GM23338 (cell line): ENCODE measurements around the gene PDE2A. TPM values are rescaled to one million over a fixed set of nuclear protein-coding genes. Genes with fewer than 3 reads are reported as not detected.
A peak's percentile ranks its signal among the peaks of the same experiment; 100 is the strongest.

Experiments used
- ATAC-seq: fragments of 200-7000 bp; cut with Tn5 transposase; 3 replicates; pipeline ENCODE4 v1.9.1; 2020
- DNase-seq: peaks from one replicate; pipeline ENCODE4 v3.0.0-alpha.2; 2015; ENCODE audit warnings: low spot score
- H2AFZ ChIP-seq: fragments of 200-600 bp; sonication (generic); 2 replicates; pipeline ENCODE4 v1.8.0; 2016; ENCODE audit warnings: antibody characterized with exemption, mild to moderate bottlenecking, moderate library complexity
- H3F3A ChIP-seq: fragments of 200-600 bp; sonication (generic); replicated peaks from 2 replicates; pipeline ENCODE4 v1.8.0; 2017; ENCODE audit warnings: antibody characterized with exemption, mixed run types, low read depth
- H3K27ac ChIP-seq: fragments of 200-600 bp; sonication (generic); 2 replicates; pipeline ENCODE4 v1.6.1; 2016; ENCODE audit warnings: low read depth
- H3K27me3 ChIP-seq: fragments of 200-600 bp; sonication (generic); 2 replicates; pipeline ENCODE4 v1.8.0; 2016; ENCODE audit warnings: mild to moderate bottlenecking, mixed run types, moderate library complexity; ENCODE audit not compliant: insufficient read depth
- H3K36me3 ChIP-seq: fragments of 200-600 bp; sonication (generic); 2 replicates; pipeline ENCODE4 v1.8.0; 2016; ENCODE audit warnings: mild to moderate bottlenecking; ENCODE audit not compliant: insufficient read depth
- H3K4me1 ChIP-seq: fragments of 200-600 bp; sonication (generic); 2 replicates; pipeline ENCODE4 v1.8.0; 2016; ENCODE audit warnings: mild to moderate bottlenecking, moderate library complexity; ENCODE audit not compliant: insufficient read depth
- H3K4me2 ChIP-seq: fragments of 200-600 bp; sonication (generic); 2 replicates; pipeline ENCODE4 v1.7.1; 2017; ENCODE audit warnings: mixed run types
- H3K4me3 ChIP-seq: fragments of 200-600 bp; sonication (generic); 2 replicates; pipeline ENCODE4 v1.6.1; 2016; ENCODE audit warnings: mixed run types
- H3K79me2 ChIP-seq: fragments of 200-600 bp; sonication (generic); replicated peaks from 2 replicates; pipeline ENCODE4 v1.8.0; 2017; ENCODE audit warnings: mild to moderate bottlenecking; ENCODE audit not compliant: insufficient read depth
- H3K9me2 ChIP-seq: fragments of 200-600 bp; sonication (generic); 2 replicates; pipeline ENCODE4 v1.8.0; 2017; ENCODE audit not compliant: insufficient read depth
- H4K20me1 ChIP-seq: fragments of 200-600 bp; sonication (generic); replicated peaks from 2 replicates; pipeline ENCODE4 v1.8.0; 2017; ENCODE audit warnings: mild to moderate bottlenecking; ENCODE audit not compliant: insufficient read depth
- H3K27ac Mint-ChIP-seq: 2 replicates; pipeline ENCODE4 v1.8.0; 2020; ENCODE audit warnings: inconsistent platforms, mild to moderate bottlenecking, moderate library complexity, mixed read lengths
- H3K27me3 Mint-ChIP-seq: 3 replicates; pipeline ENCODE4 v1.8.0; 2022; ENCODE audit warnings: low read depth, mild to moderate bottlenecking, moderate library complexity, mixed read lengths, inconsistent platforms; ENCODE audit not compliant: insufficient read depth, poor library complexity
- H3K36me3 Mint-ChIP-seq: 3 replicates; pipeline ENCODE4 v1.8.0; 2021; ENCODE audit warnings: low read depth, mild to moderate bottlenecking, inconsistent platforms, moderate library complexity, mixed read lengths
- H3K4me1 Mint-ChIP-seq: 3 replicates; pipeline ENCODE4 v1.8.0; 2020; ENCODE audit warnings: mild to moderate bottlenecking, inconsistent platforms, mixed read lengths
- H3K4me3 Mint-ChIP-seq: 3 replicates; pipeline ENCODE4 v1.8.0; 2021; ENCODE audit warnings: moderate library complexity, mild to moderate bottlenecking, inconsistent platforms, mixed read lengths
- H3K9me3 Mint-ChIP-seq: 3 replicates; pipeline ENCODE4 v1.8.0; 2020; ENCODE audit warnings: moderate library complexity, mild to moderate bottlenecking, inconsistent platforms, mixed read lengths
- CREB1 ChIP-seq: fragments of 250-450 bp; sonication (Bioruptor Pico); IDR thresholded peaks from 2 replicates; pipeline ENCODE4 v1.5.0; 2020; ENCODE audit warnings: low read depth, mild to moderate bottlenecking, moderate library complexity
- EZH2 ChIP-seq: fragments of 200-600 bp; sonication (generic); IDR thresholded peaks from one replicate; pipeline ENCODE4 v1.8.0; 2017; ENCODE audit warnings: antibody characterized with exemption, mild to moderate bottlenecking, low read depth; ENCODE audit not compliant: unreplicated experiment
- EZH2phosphoT487 ChIP-seq: fragments of 200-600 bp; sonication (generic); IDR thresholded peaks from one replicate; pipeline ENCODE4 v1.8.1; 2018; ENCODE audit warnings: antibody characterized with exemption; ENCODE audit not compliant: unreplicated experiment
- JUNB ChIP-seq: IDR thresholded peaks from one replicate; pipeline ENCODE4 v1.6.1; 2016; ENCODE audit warnings: antibody characterized with exemption; ENCODE audit not compliant: unreplicated experiment
- NANOG ChIP-seq: IDR thresholded peaks from 2 replicates; pipeline ENCODE4 v1.6.1; 2016; ENCODE audit warnings: antibody characterized with exemption, borderline replicate concordance
- POLR2AphosphoS5 ChIP-seq: IDR thresholded peaks from 2 replicates; pipeline ENCODE4 v1.6.1; 2016; ENCODE audit warnings: antibody characterized with exemption, low read depth
- STAT1 ChIP-seq: IDR thresholded peaks from one replicate; pipeline ENCODE4 v1.6.1; 2016; ENCODE audit warnings: antibody characterized with exemption; ENCODE audit not compliant: unreplicated experiment
- ZNF114 ChIP-seq: fragments of 250-450 bp; sonication (Bioruptor Pico); IDR thresholded peaks from 2 replicates; pipeline ENCODE4 v1.5.0; 2020; ENCODE audit warnings: mild to moderate bottlenecking, moderate library complexity
- ZNF331 ChIP-seq: fragments of 250-450 bp; sonication (Bioruptor Pico); IDR thresholded peaks from 2 replicates; pipeline ENCODE4 v1.5.0; 2020; ENCODE audit warnings: low read depth, mild to moderate bottlenecking, moderate library complexity
- polyA plus RNA-seq: library from polyadenylated mRNA; unstranded; fragments of >200 nt; fragmentation: Nextera tagmentation; extraction: Ambion mirVana; gene quantifications from 2 replicates; pipeline ENCODE4 v1.2.1, GENCODE V29; 2016
- total RNA-seq: library from RNA; depleted of rRNA; stranded (reverse); fragments of >200 nt; shearing (Covaris generic); gene quantifications from 2 replicates; pipeline ENCODE4 v1.2.3, GENCODE V29; 2014
- TF ChIP-seq, protein P1 (sequence below), 2 experiments: fragments of 200-600 bp in 1 of 2; sonication (generic) in 1 of 2; conservative IDR thresholded peaks; 2 replicates each; pipeline versions ENCODE4 v1.5.1 to v1.6.1; 2016 to 2017; ENCODE audit warnings: antibody characterized with exemption in 2 of 2, low read depth in 2 of 2, mild to moderate bottlenecking in 2 of 2, moderate library complexity in 1 of 2
- TF ChIP-seq, protein P2 (sequence below): IDR thresholded peaks from 2 replicates; pipeline ENCODE4 v1.6.1; 2016; ENCODE audit warnings: antibody characterized with exemption
- TF ChIP-seq, protein P3 (sequence below): IDR thresholded peaks from one replicate; pipeline ENCODE4 v1.6.1; 2018; ENCODE audit warnings: antibody characterized with exemption; ENCODE audit not compliant: unreplicated experiment
- TF ChIP-seq, protein P4 (sequence below): fragments of 250-450 bp; sonication (Bioruptor Pico); IDR thresholded peaks from 2 replicates; pipeline ENCODE4 v1.5.0; 2020; ENCODE audit warnings: mild to moderate bottlenecking, moderate library complexity

Gene PDE2A
- total and polyA plus RNA-seq, 2 experiments from 2014 or later = 4.3 to 16.2 TPM

DNA sequence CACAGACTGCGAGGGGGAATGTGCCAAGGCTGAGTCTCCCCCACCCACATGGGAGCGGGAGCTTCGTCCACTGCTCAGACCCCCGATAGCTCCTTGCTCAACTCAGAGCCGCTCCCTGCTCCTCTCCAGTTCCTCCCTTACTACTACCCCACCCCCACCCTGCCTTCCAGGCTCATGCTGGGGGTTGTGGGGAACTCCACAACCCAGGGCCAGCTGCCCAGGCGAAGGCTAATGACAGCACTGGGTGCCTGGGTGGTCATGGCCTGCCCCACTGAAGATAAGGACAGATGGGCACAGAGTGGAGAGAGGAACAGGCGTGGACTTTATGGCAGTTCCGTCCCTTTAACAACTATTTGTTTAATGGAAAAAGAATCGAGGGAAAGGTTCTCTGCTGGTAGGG lies 73.7 kb downstream of the PDE2A start:
- H3K36me3 ChIP-seq = no peaks in the 10 kb centered on the region
- Mint-ChIP-seq H3K4me1 (peaks cover 20% of the 10 kb centered on the region), H3K9me3 (no peaks in the 10 kb centered on the region), H3K36me3 (no peaks in the 10 kb centered on the region), H3K27me3 (peaks cover 16% of the 10 kb centered on the region), H3K27ac (no peak overlapping the region), H3K4me3 (no peak overlapping the region)
- ATAC-seq = peak; percentile 36
- no peak overlapping the region for H3K27ac ChIP-seq
- peaks cover 6% of the 10 kb centered on the region; the same call in 1 of the 2 replicates for H3K4me1 ChIP-seq
- H3K4me3 ChIP-seq = no peak overlapping the region
- H3K79me2 ChIP-seq = no peaks in the 10 kb centered on the region
- H4K20me1 ChIP-seq = no peaks in the 10 kb centered on the region; the same call in 1 of the 2 replicates
- H3K9me2 ChIP-seq = no peaks in the 10 kb centered on the region
- no peaks in the 10 kb centered on the region for H3K27me3 ChIP-seq
- no peak for DNase-seq
- TF ChIP-seq, protein P1, sequence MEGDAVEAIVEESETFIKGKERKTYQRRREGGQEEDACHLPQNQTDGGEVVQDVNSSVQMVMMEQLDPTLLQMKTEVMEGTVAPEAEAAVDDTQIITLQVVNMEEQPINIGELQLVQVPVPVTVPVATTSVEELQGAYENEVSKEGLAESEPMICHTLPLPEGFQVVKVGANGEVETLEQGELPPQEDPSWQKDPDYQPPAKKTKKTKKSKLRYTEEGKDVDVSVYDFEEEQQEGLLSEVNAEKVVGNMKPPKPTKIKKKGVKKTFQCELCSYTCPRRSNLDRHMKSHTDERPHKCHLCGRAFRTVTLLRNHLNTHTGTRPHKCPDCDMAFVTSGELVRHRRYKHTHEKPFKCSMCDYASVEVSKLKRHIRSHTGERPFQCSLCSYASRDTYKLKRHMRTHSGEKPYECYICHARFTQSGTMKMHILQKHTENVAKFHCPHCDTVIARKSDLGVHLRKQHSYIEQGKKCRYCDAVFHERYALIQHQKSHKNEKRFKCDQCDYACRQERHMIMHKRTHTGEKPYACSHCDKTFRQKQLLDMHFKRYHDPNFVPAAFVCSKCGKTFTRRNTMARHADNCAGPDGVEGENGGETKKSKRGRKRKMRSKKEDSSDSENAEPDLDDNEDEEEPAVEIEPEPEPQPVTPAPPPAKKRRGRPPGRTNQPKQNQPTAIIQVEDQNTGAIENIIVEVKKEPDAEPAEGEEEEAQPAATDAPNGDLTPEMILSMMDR (conservative IDR thresholded peaks at IDR 0.05; ENCODE audit: low read depth in 2 of 2) = no peak
- TF ChIP-seq, protein P2, sequence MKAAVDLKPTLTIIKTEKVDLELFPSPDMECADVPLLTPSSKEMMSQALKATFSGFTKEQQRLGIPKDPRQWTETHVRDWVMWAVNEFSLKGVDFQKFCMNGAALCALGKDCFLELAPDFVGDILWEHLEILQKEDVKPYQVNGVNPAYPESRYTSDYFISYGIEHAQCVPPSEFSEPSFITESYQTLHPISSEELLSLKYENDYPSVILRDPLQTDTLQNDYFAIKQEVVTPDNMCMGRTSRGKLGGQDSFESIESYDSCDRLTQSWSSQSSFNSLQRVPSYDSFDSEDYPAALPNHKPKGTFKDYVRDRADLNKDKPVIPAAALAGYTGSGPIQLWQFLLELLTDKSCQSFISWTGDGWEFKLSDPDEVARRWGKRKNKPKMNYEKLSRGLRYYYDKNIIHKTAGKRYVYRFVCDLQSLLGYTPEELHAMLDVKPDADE = no peak
- TF ChIP-seq, protein P3, sequence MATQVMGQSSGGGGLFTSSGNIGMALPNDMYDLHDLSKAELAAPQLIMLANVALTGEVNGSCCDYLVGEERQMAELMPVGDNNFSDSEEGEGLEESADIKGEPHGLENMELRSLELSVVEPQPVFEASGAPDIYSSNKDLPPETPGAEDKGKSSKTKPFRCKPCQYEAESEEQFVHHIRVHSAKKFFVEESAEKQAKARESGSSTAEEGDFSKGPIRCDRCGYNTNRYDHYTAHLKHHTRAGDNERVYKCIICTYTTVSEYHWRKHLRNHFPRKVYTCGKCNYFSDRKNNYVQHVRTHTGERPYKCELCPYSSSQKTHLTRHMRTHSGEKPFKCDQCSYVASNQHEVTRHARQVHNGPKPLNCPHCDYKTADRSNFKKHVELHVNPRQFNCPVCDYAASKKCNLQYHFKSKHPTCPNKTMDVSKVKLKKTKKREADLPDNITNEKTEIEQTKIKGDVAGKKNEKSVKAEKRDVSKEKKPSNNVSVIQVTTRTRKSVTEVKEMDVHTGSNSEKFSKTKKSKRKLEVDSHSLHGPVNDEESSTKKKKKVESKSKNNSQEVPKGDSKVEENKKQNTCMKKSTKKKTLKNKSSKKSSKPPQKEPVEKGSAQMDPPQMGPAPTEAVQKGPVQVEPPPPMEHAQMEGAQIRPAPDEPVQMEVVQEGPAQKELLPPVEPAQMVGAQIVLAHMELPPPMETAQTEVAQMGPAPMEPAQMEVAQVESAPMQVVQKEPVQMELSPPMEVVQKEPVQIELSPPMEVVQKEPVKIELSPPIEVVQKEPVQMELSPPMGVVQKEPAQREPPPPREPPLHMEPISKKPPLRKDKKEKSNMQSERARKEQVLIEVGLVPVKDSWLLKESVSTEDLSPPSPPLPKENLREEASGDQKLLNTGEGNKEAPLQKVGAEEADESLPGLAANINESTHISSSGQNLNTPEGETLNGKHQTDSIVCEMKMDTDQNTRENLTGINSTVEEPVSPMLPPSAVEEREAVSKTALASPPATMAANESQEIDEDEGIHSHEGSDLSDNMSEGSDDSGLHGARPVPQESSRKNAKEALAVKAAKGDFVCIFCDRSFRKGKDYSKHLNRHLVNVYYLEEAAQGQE = no peak
- TF ChIP-seq JUNB (no peak), POLR2AphosphoS5 (no peak), NANOG (no peak), ZNF114 (no peak), EZH2 (no peak), EZH2phosphoT487 (no peak), ZNF331 (CRISPR knock-in tag) (no peak), STAT1 (no peak), CREB1 (CRISPR knock-in tag) (no peak)
- TF ChIP-seq, protein P4, sequence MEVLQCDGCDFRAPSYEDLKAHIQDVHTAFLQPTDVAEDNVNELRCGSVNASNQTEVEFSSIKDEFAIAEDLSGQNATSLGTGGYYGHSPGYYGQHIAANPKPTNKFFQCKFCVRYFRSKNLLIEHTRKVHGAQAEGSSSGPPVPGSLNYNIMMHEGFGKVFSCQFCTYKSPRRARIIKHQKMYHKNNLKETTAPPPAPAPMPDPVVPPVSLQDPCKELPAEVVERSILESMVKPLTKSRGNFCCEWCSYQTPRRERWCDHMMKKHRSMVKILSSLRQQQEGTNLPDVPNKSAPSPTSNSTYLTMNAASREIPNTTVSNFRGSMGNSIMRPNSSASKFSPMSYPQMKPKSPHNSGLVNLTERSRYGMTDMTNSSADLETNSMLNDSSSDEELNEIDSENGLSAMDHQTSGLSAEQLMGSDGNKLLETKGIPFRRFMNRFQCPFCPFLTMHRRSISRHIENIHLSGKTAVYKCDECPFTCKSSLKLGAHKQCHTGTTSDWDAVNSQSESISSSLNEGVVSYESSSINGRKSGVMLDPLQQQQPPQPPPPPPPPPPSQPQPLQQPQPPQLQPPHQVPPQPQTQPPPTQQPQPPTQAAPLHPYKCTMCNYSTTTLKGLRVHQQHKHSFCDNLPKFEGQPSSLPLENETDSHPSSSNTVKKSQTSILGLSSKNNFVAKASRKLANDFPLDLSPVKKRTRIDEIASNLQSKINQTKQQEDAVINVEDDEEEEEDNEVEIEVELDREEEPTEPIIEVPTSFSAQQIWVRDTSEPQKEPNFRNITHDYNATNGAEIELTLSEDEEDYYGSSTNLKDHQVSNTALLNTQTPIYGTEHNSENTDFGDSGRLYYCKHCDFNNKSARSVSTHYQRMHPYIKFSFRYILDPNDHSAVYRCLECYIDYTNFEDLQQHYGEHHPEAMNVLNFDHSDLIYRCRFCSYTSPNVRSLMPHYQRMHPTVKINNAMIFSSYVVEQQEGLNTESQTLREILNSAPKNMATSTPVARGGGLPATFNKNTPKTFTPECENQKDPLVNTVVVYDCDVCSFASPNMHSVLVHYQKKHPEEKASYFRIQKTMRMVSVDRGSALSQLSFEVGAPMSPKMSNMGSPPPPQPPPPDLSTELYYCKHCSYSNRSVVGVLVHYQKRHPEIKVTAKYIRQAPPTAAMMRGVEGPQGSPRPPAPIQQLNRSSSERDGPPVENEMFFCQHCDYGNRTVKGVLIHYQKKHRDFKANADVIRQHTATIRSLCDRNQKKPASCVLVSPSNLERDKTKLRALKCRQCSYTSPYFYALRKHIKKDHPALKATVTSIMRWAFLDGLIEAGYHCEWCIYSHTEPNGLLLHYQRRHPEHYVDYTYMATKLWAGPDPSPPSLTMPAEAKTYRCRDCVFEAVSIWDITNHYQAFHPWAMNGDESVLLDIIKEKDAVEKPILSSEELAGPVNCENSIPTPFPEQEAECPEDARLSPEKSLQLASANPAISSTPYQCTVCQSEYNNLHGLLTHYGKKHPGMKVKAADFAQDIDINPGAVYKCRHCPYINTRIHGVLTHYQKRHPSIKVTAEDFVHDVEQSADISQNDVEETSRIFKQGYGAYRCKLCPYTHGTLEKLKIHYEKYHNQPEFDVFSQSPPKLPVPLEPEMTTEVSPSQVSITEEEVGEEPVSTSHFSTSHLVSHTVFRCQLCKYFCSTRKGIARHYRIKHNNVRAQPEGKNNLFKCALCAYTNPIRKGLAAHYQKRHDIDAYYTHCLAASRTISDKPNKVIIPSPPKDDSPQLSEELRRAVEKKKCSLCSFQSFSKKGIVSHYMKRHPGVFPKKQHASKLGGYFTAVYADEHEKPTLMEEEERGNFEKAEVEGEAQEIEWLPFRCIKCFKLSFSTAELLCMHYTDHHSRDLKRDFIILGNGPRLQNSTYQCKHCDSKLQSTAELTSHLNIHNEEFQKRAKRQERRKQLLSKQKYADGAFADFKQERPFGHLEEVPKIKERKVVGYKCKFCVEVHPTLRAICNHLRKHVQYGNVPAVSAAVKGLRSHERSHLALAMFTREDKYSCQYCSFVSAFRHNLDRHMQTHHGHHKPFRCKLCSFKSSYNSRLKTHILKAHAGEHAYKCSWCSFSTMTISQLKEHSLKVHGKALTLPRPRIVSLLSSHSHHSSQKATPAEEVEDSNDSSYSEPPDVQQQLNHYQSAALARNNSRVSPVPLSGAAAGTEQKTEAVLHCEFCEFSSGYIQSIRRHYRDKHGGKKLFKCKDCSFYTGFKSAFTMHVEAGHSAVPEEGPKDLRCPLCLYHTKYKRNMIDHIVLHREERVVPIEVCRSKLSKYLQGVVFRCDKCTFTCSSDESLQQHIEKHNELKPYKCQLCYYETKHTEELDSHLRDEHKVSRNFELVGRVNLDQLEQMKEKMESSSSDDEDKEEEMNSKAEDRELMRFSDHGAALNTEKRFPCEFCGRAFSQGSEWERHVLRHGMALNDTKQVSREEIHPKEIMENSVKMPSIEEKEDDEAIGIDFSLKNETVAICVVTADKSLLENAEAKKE (CRISPR knock-in tag) = no peak
- H3F3A ChIP-seq = no peaks in the 10 kb centered on the region
- H2AFZ ChIP-seq = no peak overlapping the region
- no peak overlapping the region for H3K4me2 ChIP-seq
